ENCODE results near the gene USP14.

The USP14 gene

GRCh38 chr18:231563-231962 is 73.2 kb downstream of the USP14 start:
- no peak for DNase-seq

GRCh38 chr18:240175-240574 is 81.8 kb downstream of the USP14 start:
- DNase-seq, result no peak

- no peak for DNase-seq
These were observed 87.0 kb downstream of the USP14 start for GRCh38 chr18:245282-245847.

- no peak for DNase-seq
These were observed 89.7 kb downstream of the USP14 start for GRCh38 chr18:248053-248452.

- DNase-seq, result peak; percentile 83
These were observed 92.3 kb downstream of the USP14 start for GRCh38 chr18:250685-251084.

- peak; percentile 69 for DNase-seq
These were observed 93.2 kb downstream of the USP14 start for GRCh38 chr18:251572-251971.

GRCh38 chr18:253121-253520 is 94.8 kb downstream of the USP14 start:
- DNase-seq, result no peak

- DNase-seq, result no peak
These were observed 96.8 kb downstream of the USP14 start for GRCh38 chr18:255171-255570.

- no peak for DNase-seq
These were observed 102.2 kb downstream of the USP14 start for GRCh38 chr18:260547-260946.

- DNase-seq, result no peak
These were observed 103.2 kb downstream of the USP14 start for GRCh38 chr18:261398-262073.

Data from NCI-H1694 (cell line).